Measurements from ENCODE around the gene KRTAP20-2. TPM values are rescaled to one million over a fixed set of nuclear protein-coding genes. Genes with fewer than 3 reads are reported as not detected.

The KRTAP20-2 gene
- total RNA-seq, result not detected in 2 replicates

DNA sequence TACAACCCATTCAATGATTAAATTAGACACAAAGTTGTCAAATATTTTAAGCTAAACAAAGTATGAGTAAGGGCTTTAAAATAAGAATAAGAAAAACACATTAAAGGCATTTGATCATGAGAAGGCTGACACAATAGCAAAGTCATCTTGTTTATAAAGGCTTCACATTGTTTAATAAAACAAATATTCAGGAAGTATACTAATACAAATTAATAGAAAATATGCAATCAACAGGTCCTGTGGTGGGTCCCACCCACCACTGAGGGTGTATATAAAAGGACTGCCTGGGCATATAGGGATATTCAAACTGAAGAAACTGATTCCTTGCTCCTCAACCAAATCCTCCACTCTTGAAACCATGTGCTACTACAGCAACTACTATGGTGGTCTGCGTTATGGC lies at the start of gene KRTAP20-2:
Gene KRTAP20-2 (plus strand): TSS at position 301 of the 400 bp plus-strand sequence. CDS start 58 bp downstream, at position 359.

DNA sequence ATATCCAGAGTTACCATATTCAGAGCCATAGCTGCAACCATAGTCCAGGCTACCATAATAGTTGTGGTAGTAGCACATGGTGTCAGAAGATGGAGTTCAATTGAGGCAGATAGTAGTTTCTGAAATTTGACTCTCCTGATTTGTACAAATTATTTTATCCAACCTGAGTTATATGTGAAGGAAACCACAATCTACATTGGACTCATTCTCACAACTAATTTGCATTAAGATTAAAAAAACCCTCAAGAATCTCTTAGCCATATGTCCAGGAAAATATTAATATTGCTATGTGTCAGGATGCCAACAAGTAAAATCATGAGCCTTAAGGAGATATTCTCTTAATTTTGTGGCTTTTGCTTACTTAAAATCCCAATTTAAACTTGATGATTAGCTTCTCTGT lies 44.7 kb upstream of the KRTAP20-2 start, which contains the start of gene KRTAP22-2:
Gene KRTAP22-2 (minus strand): TSS at position 101 of the 400 bp plus-strand sequence.

DNA sequence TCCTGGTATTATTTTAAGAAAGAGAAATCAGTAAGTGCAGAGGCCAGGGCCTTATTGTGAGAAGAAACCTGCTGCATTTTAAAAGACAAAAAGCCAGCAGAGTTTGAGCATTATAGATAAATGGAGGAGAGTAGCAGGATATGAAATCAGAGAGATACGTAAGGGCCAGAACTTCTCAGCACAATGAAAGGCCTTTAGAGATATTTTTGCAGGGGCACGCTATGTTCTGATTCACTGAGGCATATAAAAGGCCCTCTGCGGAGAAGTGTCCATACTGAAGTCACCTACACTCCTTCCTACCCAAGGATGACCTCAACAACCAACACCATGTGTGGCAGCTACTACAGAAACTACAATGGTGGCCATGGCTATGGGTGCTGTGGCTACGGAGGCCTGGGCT lies 42.9 kb upstream of the KRTAP20-2 start, which contains the start of gene KRTAP6-3:
Gene KRTAP6-3 (plus strand): TSS at position 301 of the 400 bp plus-strand sequence. CDS start 6 bp downstream, at position 307.

DNA sequence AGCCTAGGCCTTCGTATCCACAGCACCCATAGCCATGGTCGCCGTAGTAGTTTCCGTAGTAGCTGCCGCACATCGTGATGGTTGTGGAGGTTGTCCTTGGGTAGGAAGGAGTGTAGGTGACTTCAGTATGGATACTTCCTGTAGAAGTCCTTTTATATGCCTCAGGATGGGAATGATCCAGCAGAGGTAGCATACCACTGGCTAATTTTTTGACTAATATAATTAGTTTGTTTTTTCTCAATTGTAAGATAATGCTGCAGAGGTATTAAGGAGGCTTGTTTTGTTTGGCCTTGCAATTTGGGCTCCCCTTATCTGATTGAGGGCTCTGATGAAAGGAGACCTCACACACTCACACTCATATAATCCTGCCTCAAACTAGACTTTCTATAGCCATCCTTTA lies 36.2 kb upstream of the KRTAP20-2 start, which contains the start of gene KRTAP6-2:
Gene KRTAP6-2 (minus strand): TSS at position 101 of the 400 bp plus-strand sequence. CDS start 28 bp downstream, at position 73.

DNA sequence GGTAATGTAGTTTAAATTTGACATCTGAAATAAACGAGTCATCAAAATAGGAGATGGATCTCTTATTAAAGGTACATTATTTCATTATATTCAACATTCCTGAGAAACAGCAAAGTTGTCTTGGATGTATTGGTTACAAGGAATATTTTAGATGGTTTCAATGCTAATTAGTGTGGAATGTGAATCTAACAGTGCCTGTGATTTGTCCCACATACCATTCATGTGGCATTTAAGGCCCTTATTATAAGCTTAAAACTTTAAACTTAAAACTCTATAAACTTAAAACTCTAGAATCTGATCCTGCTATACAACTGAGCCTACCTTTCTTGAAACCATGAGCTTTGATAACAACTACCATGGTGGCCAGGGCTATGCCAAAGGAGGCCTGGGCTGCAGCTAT lies 34.2 kb upstream of the KRTAP20-2 start, which contains the start of gene KRTAP22-1:
Gene KRTAP22-1 (plus strand): TSS at position 301 of the 400 bp plus-strand sequence.

DNA sequence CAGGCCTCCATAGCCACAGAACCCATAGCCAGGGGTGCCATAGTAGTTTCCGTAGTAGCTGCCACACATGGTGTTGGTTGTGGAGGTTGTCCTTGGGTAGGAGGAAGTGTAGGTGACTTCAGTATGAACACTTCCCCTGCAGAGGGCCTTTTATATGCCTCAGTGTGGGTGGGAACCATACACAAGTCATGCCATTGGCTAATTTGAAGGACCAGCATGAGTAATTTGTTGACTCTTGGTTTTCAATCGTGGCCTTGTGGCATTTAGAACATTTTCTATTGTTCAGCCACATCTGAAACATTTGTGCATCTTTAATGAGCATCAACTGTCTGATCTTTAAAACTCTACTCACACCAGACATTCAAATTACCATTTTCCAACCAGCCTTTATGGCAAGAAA lies 21.2 kb upstream of the KRTAP20-2 start, which contains the start of gene KRTAP6-1:
Gene KRTAP6-1 (minus strand): TSS at position 95 of the 400 bp plus-strand sequence. CDS start 26 bp downstream, at position 69.

DNA sequence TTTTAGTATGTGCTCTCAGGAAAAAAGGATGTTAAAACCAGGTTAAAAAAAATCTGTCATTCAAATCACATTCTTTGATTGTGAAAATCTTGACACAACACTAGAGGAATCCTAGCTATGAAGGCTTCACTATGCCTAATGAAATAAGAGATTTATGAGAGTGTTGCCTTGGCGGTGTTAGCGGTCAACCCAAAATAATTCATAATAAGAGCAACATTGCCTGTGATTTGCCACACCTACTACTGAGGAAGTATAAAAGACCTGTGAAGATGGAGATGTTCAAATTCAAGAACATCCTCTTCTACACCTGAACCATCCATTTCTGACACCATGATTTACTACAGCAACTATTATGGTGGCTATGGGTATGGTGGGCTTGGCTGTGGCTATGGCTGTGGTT lies 18.9 kb upstream of the KRTAP20-2 start, which contains the start of gene KRTAP20-1:
Gene KRTAP20-1 (plus strand): TSS at position 301 of the 400 bp plus-strand sequence. CDS start 30 bp downstream, at position 331.

DNA sequence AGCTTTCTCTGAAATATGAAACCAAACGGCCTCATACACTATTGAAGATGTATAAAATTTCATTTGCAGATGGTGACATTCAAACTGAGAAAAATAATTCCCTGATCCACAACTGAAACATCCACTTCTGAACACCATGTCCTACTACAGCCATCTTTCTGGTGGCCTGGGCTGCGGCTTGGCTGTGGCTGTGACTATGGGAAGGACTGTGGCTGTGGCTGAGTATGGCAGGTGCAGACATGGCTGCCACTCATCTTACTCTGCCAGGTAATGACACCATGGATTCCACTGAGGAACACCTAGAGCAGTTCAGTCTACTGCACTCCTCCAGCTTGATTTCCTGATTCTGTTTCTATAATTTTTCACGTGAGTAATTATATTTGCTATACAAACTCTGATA lies 14.5 kb upstream of the KRTAP20-2 start, which contains the start of gene KRTAP20-4:
Gene KRTAP20-4 (plus strand): TSS at position 106 of the 400 bp plus-strand sequence.

DNA sequence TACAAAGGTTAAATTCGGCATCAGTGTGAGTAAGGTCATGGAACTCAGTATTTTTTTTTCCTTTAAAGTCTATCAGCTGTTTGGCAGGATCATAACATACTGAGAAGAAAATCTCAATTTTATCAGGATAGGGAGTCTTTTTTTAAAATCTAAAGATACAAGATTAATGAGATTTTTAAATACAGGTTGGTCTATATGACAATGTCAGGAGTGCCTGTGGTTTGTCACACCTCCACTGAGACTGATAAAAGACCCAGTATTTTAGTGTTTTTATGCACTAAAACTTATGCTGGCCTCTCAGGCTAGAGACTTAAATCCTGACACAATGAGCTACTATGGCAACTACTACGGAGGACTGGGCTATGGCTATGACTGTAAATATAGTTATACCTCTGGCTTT lies 7.6 kb downstream of the KRTAP20-2 start, which contains the start of gene KRTAP20-3:
Gene KRTAP20-3 (plus strand): TSS at position 301 of the 400 bp plus-strand sequence.

Other genes with a start within 250 kb of the KRTAP20-2 start
- not detected in 2 replicates for gene KRTAP13-1, start 239.2 kb upstream of the KRTAP20-2 start, total RNA-seq
- gene KRTAP13-3, start 209.3 kb upstream of the KRTAP20-2 start, total RNA-seq, result not detected in 2 replicates
- not detected in 2 replicates for gene KRTAP13-4, start 205.0 kb upstream of the KRTAP20-2 start, total RNA-seq
- gene KRTAP15-1, start 194.9 kb upstream of the KRTAP20-2 start, total RNA-seq, result not detected in 2 replicates
- gene KRTAP19-1, start 154.8 kb upstream of the KRTAP20-2 start, total RNA-seq, result not detected in 2 replicates
- not detected in 2 replicates for gene KRTAP19-2, start 147.8 kb upstream of the KRTAP20-2 start, total RNA-seq
- gene KRTAP19-3, start 143.2 kb upstream of the KRTAP20-2 start, total RNA-seq, result not detected in 2 replicates
- gene KRTAP19-4, start 138.0 kb upstream of the KRTAP20-2 start, total RNA-seq, result not detected in 2 replicates
- not detected in 2 replicates for gene KRTAP19-5, start 133.1 kb upstream of the KRTAP20-2 start, total RNA-seq
- not detected in 2 replicates for gene KRTAP19-6, start 93.3 kb upstream of the KRTAP20-2 start, total RNA-seq
- gene KRTAP19-7, start 73.9 kb upstream of the KRTAP20-2 start, total RNA-seq, result not detected in 2 replicates
- gene KRTAP22-2, start 44.8 kb upstream of the KRTAP20-2 start, total RNA-seq, result not detected in 2 replicates
- gene KRTAP6-3, start 42.8 kb upstream of the KRTAP20-2 start, total RNA-seq, result not detected in 2 replicates
- gene KRTAP6-2, start 36.3 kb upstream of the KRTAP20-2 start, total RNA-seq, result not detected in 2 replicates
- gene KRTAP22-1, start 34.1 kb upstream of the KRTAP20-2 start, total RNA-seq, result not detected in 2 replicates
- gene KRTAP6-1, start 21.3 kb upstream of the KRTAP20-2 start, total RNA-seq, result not detected in 2 replicates
- gene KRTAP20-1, start 18.8 kb upstream of the KRTAP20-2 start, total RNA-seq, result not detected in 2 replicates
- gene KRTAP20-4, start 14.6 kb upstream of the KRTAP20-2 start, total RNA-seq, result not detected in 2 replicates
- gene KRTAP20-3, start 7.7 kb downstream of the KRTAP20-2 start, total RNA-seq, result not detected in 2 replicates
- not detected in 2 replicates for gene KRTAP21-3, start 83.6 kb downstream of the KRTAP20-2 start, total RNA-seq
- gene KRTAP21-2, start 112.1 kb downstream of the KRTAP20-2 start, total RNA-seq, result not detected in 2 replicates
- not detected in 2 replicates for gene KRTAP21-1, start 120.2 kb downstream of the KRTAP20-2 start, total RNA-seq
- gene KRTAP8-1, start 178.1 kb downstream of the KRTAP20-2 start, total RNA-seq, result not detected in 2 replicates
- not detected in 2 replicates for gene KRTAP7-1, start 194.6 kb downstream of the KRTAP20-2 start, total RNA-seq
- gene KRTAP11-1, start 246.4 kb downstream of the KRTAP20-2 start, total RNA-seq, result not detected in 2 replicates

Measured in mammary microvascular endothelial cell (primary cell).